Medulla oblongata (tissue), 1 donor: ENCODE measurements around the gene RTEL1.
"Not testable (repeated sequence)": the region's sequence is repeated elsewhere in the genome, so short reads cannot be mapped to it uniquely, and the experiment has no call there.

Experiments used
- DNase-seq: peaks from one replicate; pipeline ENCODE4 v3.0.0-alpha.2; 2015; ENCODE audit errors: extremely low spot score

RTEL1 gene

GRCh38 chr20:63657937-63658748 is at the start of gene RTEL1:
TSS of gene RTEL1 (plus strand) at chr20:63658312. CDS start at chr20:63659403, 1,091 bp downstream.
- peak; percentile 95 for DNase-seq

- DNase-seq: no peak
These were observed 47.3 kb upstream of the RTEL1 start for GRCh38 chr20:63610581-63611435.

GRCh38 chr20:63611646-63612045 is 46.5 kb upstream of the RTEL1 start:
- DNase-seq: no peak

GRCh38 chr20:63612276-63612931 is 45.7 kb upstream of the RTEL1 start:
- no peak for DNase-seq

GRCh38 chr20:63613863-63614594 is 44.1 kb upstream of the RTEL1 start:
- DNase-seq: not testable (repeated sequence)

GRCh38 chr20:63617092-63617875 is 40.8 kb upstream of the RTEL1 start:
- no peak for DNase-seq

GRCh38 chr20:63617876-63618265 is 40.2 kb upstream of the RTEL1 start:
- DNase-seq: no peak

GRCh38 chr20:63618291-63618980 is 39.7 kb upstream of the RTEL1 start:
- no peak for DNase-seq

- no peak for DNase-seq
These were observed 39.0 kb upstream of the RTEL1 start for GRCh38 chr20:63619086-63619485.

- no peak for DNase-seq
These were observed 38.6 kb upstream of the RTEL1 start for GRCh38 chr20:63619505-63619904.

- DNase-seq: no peak
These were observed 37.1 kb upstream of the RTEL1 start for GRCh38 chr20:63620991-63621390.

- DNase-seq: no peak
These were observed 36.0 kb upstream of the RTEL1 start for GRCh38 chr20:63622096-63622495.

GRCh38 chr20:63622732-63623131 is 35.4 kb upstream of the RTEL1 start:
- DNase-seq: no peak

GRCh38 chr20:63624486-63624885 is 33.6 kb upstream of the RTEL1 start:
- DNase-seq: no peak

GRCh38 chr20:63625771-63626423 is 32.2 kb upstream of the RTEL1 start:
- no peak for DNase-seq

- DNase-seq: peak; percentile 76
These were observed 31.5 kb upstream of the RTEL1 start, which contains the start of gene GMEB2 for GRCh38 chr20:63626424-63627128. TSS of gene GMEB2 (minus strand) at chr20:63627101. CDS start at chr20:63619397, 7,704 bp downstream.

GRCh38 chr20:63627129-63627750 is 30.9 kb upstream of the RTEL1 start:
- DNase-seq: peak; percentile 95

GRCh38 chr20:63627751-63628245 is 30.3 kb upstream of the RTEL1 start:
- no peak for DNase-seq
